Adrenal gland (tissue), 5 donors: Measurements from ENCODE around the gene SHISA6.

ENCODE experiments used
- CTCF ChIP-seq, 6 experiments: fragments of 450-650 bp in 4 of 6; fragments of 200-600 bp in 2 of 6; sonication (generic) in 1 of 6; IDR thresholded peaks; 1 replicate in 5 of 6; 2 replicates in 1 of 6; pipeline versions ENCODE4 v1.5.1 to v1.8.0; 2016 to 2021; ENCODE audit warnings: antibody characterized with exemption in 6 of 6, mild to moderate bottlenecking in 2 of 6, moderate library complexity in 1 of 6
- POLR2A ChIP-seq, 2 donors: fragments of 450-650 bp; IDR thresholded peaks; one replicate each; pipeline ENCODE4 v1.6.1; 2017; ENCODE audit warnings: antibody characterized with exemption in 2 of 2, mild to moderate bottlenecking in 2 of 2, moderate library complexity in 1 of 2
- donor health status: DM: no; HTN: no; CAD: no.

- TF ChIP-seq CTCF (IDR thresholded peaks at IDR 0.05) (no peak), POLR2A (IDR thresholded peaks at IDR 0.05) (no peak)
These were observed 258.9 kb downstream of the SHISA6 start for GRCh38 chr17:11499881-11500280.
